Nucleus accumbens (tissue), 56 donors: ENCODE results near the gene SUN1.
A peak's percentile ranks its signal among the peaks of the same experiment; 100 is the strongest.
"Not testable (repeated sequence)": the region's sequence is repeated elsewhere in the genome, so short reads cannot be mapped to it uniquely, and the experiment has no call there.

Experiments
- DNase-seq, 56 donors: peaks; one replicate each; lab custom pipeline; 2025; lab: John Stamatoyannopoulos, UW

Gene SUN1, protein sequence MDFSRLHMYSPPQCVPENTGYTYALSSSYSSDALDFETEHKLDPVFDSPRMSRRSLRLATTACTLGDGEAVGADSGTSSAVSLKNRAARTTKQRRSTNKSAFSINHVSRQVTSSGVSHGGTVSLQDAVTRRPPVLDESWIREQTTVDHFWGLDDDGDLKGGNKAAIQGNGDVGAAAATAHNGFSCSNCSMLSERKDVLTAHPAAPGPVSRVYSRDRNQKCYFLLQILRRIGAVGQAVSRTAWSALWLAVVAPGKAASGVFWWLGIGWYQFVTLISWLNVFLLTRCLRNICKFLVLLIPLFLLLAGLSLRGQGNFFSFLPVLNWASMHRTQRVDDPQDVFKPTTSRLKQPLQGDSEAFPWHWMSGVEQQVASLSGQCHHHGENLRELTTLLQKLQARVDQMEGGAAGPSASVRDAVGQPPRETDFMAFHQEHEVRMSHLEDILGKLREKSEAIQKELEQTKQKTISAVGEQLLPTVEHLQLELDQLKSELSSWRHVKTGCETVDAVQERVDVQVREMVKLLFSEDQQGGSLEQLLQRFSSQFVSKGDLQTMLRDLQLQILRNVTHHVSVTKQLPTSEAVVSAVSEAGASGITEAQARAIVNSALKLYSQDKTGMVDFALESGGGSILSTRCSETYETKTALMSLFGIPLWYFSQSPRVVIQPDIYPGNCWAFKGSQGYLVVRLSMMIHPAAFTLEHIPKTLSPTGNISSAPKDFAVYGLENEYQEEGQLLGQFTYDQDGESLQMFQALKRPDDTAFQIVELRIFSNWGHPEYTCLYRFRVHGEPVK

DNA sequence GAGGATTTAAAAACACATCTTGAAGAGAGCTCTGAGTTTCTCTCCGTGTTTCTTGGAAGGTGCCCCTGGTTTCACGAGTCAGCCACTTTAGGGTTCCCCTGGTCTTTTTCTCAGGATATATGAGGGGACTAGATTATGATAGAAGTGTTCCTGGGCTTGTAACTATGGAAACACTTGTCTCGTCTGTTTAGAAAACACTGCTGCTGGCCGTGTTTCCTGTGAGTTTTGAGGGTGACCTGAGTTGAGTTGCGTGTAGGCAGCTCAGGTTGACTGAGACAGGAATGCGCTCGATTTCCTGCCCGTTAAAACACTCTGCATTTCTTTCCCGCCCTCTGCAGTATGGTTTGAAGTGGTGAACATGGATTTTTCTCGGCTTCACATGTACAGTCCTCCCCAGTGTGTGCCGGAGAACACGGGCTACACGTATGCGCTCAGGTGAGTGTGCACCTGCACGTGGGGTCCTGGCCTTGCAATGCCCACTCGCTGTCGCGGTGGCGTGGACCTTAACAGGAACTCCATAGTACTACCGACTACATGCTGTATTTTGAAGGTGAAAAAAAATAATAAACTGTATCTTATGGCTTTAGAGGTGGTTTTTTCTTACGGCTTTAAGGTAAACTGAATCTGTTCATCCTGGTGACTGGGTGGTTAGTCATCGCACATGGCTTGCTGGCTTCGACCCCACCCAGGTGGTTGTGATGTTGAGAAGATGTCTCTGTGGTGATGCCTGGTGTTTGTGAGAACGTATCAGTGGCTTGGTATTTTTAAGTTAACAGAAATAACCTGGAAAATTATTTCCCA, at the start of gene SUN1:
Gene SUN1 (plus strand): TSS at position 310 of the 801 bp plus-strand sequence. CDS start 49 bp downstream, at position 359.
- peak in 7 of 56 donors; percentile 6 to 52 (median 24) for DNase-seq

DNA sequence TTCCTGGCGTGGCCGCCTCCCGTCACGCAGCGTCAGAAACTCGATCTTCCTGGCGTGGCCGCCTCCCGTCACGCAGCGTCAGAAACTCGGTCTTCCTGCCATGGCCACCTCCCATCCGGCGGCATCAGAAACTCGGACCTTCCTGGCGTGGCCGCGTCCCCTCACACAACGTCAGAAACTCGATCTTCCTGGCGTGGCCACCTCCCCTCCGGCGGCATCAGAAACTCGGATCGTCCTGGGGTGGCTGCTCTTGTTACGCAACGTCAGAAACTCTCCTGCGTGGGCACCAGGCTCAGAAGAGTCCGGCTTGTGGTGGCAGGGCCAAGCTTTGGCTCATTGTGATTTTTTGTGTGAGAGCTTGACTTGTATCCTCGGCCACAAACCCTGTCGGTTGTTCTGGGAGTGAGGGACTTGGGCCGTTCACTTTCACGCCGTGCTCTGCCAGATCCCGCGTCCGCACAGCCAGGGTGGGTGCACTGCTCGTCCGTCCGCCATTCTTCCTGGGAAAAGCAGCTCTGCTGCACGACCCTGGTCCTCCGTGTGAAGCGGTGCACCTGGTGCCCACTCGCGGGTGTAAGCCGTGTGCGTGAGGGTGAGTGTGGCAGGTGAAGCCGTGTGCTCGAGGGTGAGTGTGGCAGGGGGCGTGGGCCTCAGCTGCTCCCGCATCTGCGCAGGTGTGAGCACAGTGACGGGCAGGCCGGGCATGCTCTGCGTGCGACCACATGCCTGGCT, 49.4 kb upstream of the SUN1 start:
- no peak for DNase-seq

DNA sequence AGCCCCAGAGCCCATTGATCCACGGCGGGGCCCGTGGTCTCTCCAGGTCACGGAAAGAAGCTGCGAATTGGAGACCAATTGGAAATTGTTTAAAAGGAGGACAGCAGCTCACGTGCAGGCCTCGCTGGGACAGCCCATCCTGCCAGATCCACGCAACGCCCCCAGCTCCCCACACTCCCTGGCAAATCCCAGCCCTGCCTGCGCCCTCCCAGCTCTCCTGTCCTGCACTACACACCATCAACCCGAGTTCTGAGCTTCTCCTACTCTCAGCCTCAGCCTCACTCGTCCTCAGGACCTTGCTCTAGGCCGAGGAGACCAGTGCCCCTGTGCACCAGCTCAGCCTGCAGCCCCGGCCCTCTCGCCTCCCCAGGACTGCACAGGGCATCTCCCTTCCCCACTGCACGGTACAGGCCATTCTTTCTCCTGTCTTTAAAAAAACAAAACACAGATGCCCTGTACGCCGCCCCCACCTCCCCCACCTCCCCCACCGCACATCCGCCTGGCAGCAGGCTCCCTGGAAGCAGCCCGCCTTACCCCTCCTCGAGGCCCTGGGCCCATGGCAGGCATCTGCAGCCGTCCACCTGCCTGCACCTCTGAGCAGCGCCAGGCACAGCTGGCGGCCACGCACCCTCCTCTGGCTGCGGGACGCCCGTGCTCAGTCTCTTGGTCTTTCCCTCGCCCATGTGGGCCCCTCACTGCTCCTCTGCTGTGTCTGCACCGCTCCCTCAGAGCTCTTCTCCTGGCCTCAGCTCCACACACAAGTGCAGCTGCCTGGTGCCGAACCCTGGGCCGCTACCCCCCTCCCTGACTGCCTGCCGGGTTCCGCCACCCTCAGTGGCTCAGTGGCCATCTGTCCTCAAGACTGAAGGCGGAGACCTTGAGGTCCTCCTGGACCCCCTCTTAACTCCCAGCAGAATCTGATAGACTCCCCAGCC, 48.5 kb upstream of the SUN1 start:
- no peak for DNase-seq

DNA sequence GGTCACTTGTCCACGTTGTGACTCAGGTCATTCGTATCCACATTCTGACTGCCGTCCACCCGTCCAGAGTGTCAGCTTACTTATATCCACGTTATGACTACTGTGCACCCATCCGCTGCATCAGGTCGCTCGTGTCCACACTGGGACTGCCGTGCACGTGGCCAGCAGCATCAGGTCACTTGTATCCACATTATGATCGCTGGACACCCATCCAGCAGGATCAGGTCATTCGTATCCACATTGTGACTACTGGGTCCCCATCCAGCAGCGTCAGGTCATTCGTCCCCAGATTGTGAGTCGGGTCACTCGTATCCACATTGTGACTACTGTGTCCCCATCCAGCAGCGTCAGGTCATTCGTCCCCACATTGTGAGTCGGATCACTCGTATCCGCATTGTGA, 47.3 kb upstream of the SUN1 start:
- no peak for DNase-seq

- DNase-seq, result no peak
These were observed 46.9 kb upstream of the SUN1 start for GRCh38 chr7:785416-785815.

DNA sequence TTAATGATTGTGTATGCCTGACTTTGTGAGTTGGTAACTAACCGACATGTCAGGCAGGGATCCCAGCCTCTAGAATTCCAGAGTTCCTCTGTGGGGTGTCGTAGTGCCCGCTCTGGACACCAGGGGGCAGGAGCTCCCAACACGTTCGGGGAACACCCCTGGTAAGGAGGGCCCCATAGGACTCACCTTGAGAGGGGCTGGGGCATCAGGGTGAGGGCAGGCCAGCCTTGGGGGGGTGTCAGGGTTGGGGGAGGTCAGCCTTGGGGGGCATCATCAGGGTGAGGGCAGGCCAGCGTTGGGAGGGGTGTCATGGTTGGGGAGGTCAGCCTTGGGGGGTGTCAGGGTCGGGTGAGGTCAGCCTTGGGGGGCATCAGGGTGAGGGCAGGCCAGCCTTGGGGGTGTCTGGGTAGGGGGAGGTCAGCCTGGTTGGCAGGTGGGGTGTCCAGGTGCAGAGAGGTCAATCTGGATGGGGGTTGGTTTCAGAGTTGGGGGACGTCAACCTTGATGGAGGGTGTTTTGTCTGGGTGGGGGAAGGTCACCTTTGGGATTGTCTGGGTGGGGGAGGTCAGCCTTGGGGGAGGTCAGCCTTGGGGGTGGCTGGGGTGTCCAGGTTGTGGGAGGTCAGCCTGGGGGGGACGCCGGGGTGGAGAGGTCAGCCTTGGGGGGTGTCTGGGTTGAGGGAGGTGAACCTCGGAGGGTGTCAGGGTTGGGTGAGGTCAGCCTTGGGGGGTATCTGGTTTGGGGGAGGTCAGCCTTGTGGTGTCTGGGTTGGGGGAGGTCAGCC, 45.6 kb upstream of the SUN1 start:
- peak in 28 of 56 donors; percentile 3 to 73 (median 32) for DNase-seq

GRCh38 chr7:787332-788240, 44.7 kb upstream of the SUN1 start:
- DNase-seq, result no peak

DNA sequence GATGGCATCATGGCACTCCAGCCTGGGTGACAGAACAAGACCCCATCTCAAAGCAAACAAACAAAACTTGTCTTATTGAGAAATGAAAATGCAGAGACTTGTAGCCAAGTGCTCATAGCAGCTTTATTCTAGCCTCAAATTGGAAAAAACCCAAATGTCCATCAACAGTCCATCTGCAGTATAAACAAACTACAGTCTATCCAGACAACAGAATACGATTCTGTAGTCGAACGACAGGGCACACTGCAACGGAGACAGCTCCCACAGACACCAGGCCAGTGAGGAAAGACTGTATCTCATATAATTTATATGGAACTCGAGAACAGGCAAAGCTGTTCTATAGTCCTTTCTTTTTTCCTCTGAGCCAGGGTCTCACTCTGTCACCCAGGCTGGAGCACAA, 40.8 kb upstream of the SUN1 start:
- DNase-seq, result no peak

- DNase-seq, result no peak
These were observed 38.1 kb upstream of the SUN1 start for GRCh38 chr7:794207-794606.

DNA sequence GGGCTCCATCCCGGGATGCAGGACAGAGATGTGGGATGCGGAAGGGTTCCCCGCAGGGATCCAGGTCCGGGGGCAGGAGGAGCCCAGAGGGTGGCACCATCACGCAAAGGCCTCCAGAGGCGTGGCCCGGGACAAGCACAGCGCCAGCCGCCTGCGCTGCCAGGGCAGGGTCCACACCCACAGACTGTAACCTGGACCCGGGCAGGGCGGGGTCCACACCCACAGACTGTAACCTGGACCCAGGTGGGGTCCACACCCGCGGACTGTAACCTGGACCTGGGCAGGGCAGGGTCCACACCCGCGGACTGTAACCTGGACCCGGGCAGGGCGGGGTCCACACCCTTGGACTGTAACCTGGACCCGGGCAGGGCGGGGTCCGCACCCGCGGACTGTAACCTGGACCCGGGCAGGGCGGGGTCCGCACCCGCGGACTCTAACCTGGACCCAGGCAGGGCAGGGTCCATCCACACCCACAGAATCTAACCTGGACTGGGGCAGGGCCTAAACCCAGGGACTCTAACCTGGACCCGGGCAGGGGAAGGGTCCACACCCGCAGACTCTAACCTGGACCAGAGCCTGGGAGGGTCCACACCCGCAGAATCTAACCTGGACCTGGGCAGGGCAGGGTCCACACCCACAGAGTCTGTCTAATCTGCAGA, 37.5 kb upstream of the SUN1 start:
- no peak for DNase-seq

GRCh38 chr7:796434-797169, 35.7 kb upstream of the SUN1 start:
- DNase-seq, result not testable (repeated sequence)

- no peak for DNase-seq
These were observed 33.3 kb upstream of the SUN1 start for GRCh38 chr7:798921-799470.

- no peak for DNase-seq
These were observed 31.6 kb upstream of the SUN1 start for GRCh38 chr7:800692-801091.

DNA sequence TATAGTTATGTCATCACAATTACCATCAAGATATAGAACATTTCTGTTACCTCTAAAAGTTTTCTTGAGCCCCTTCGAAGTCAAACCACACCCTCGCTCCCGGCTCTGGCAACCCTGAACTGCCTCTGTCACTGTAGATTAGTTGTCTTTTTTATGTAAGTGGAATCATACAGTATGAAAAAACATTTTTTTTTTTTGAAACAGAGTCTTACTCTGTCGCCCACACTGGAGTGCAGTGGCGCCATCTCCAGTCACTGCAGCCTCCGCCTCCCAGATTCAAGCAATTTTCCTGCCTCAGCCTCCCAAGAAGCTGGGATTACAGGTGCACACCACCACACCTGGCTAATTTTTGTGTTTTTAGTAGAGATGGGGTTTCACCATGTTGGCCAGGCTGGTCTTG, 30.9 kb upstream of the SUN1 start:
- not testable (repeated sequence) for DNase-seq

- DNase-seq, result peak in 15 of 56 donors; percentile 4 to 64 (median 28)
These were observed 30.3 kb upstream of the SUN1 start for GRCh38 chr7:801940-802381.
